K562 (cell line): ENCODE results near the gene ALDH3B2. TPM values are rescaled to one million over a fixed set of nuclear protein-coding genes. Genes with fewer than 3 reads are reported as not detected.
A peak's percentile ranks its signal among the peaks of the same experiment; 100 is the strongest.

Experiments used
- ATAC-seq: fragments of 200-7000 bp; cut with Tn5 transposase; 3 replicates; pipeline ENCODE4 v1.9.1; 2020; ENCODE audit warnings: moderate library complexity
- BruUV-seq: library from RNA; stranded (reverse); fragments of 400-500 nt; replicated peaks from 2 replicates; lab custom pipeline; 2021; lab: Mats Ljungman, UMichigan
- CTCF ChIA-PET: fragments of 300-600 bp; formaldehyde crosslinking; extraction: SDS; loops from one replicate; lab custom pipeline; 2021; ENCODE audit warnings: low intra/inter-chr PET ratio; lab: Yijun Ruan, JAX
- POLR2A ChIA-PET: fragments of 300-600, 350-650 bp; sonication (Branson Sonifier 250); formaldehyde crosslinking; extraction: SDS; loops from one replicate; lab custom pipeline; 2021; ENCODE audit warnings: antibody characterized with exemption, inconsistent platforms; lab: Yijun Ruan, JAX
- DNase-seq, 4 experiments: peaks; one replicate each; pipeline versions ENCODE4 v3.0.0 to v3.0.0-alpha.2; 2011 to 2018; ENCODE audit warnings: low spot score in 3 of 4, mixed read lengths in 3 of 4; ENCODE audit errors: extremely low read depth in 1 of 4
- FAIRE-seq: peaks from 2 replicates; lab custom pipeline; 2011; peaks lifted over from hg19 to GRCh38; lab: Jason Lieb, UNC
- H2AFZ ChIP-seq: 2 replicates; pipeline ENCODE4 v1.6.0; 2011; ENCODE audit warnings: low read depth, low read length, control low read depth, inconsistent platforms
- H3K27ac ChIP-seq: fragments of 200-600 bp; 3 replicates; pipeline ENCODE4 v1.8.0; 2011; ENCODE audit warnings: low read depth, mild to moderate bottlenecking, control low read depth, inconsistent platforms, low read length, moderate library complexity, mixed read lengths; ENCODE audit errors: extremely low read depth
- H3K27me3 ChIP-seq, 2 experiments: fragments of 300-600 bp in 1 of 2; 2 replicates in 1 of 2; 3 replicates in 1 of 2; pipeline versions ENCODE4 v1.6.0 to v1.8.0; 2011; ENCODE audit warnings: inconsistent platforms in 2 of 2, low read length in 2 of 2, mild to moderate bottlenecking in 1 of 2, mixed read lengths in 1 of 2, moderate library complexity in 1 of 2; ENCODE audit not compliant: control insufficient read depth in 2 of 2, insufficient read depth in 2 of 2
- H3K36me3 ChIP-seq: fragments of 300-600 bp; 3 replicates; pipeline ENCODE4 v1.8.0; 2011; ENCODE audit warnings: mild to moderate bottlenecking, low read length, inconsistent platforms; ENCODE audit not compliant: control insufficient read depth, insufficient read depth
- H3K4me1 ChIP-seq, 2 experiments: fragments of 200-600 bp in 1 of 2; replicated peaks in 1 of 2; 2 replicates in 1 of 2; 3 replicates in 1 of 2; pipeline versions ENCODE4 v1.5.1 to v1.8.0; 2011; ENCODE audit warnings: inconsistent platforms in 2 of 2, low read length in 2 of 2, mild to moderate bottlenecking in 1 of 2, mixed read lengths in 1 of 2, moderate library complexity in 1 of 2; ENCODE audit not compliant: control insufficient read depth in 2 of 2, insufficient read depth in 2 of 2
- H3K4me2 ChIP-seq: 2 replicates; pipeline ENCODE4 v1.6.1; 2011; ENCODE audit warnings: low read length, control low read depth, inconsistent platforms, mixed read lengths; ENCODE audit not compliant: insufficient read depth
- H3K4me3 ChIP-seq: fragments of 200-600 bp; sonication (generic), shearing (Covaris generic); 2 replicates; pipeline ENCODE4 v1.5.1; 2016; ENCODE audit warnings: control low read depth, inconsistent platforms
- H3K79me2 ChIP-seq: fragments of 200-600 bp; 3 replicates; pipeline ENCODE4 v1.8.0; 2011; ENCODE audit warnings: low read length, inconsistent platforms; ENCODE audit not compliant: control insufficient read depth, insufficient read depth
- H3K9ac ChIP-seq, 2 experiments: 2 replicates each; pipeline versions ENCODE4 v1.6.0 to v1.6.1; 2011; ENCODE audit warnings: low read depth in 2 of 2, low read length in 2 of 2, control low read depth in 1 of 2, inconsistent platforms in 1 of 2, mild to moderate bottlenecking in 1 of 2, mixed read lengths in 1 of 2; ENCODE audit not compliant: insufficient read depth in 1 of 2
- H3K9me1 ChIP-seq: one replicate; pipeline ENCODE4 v1.6.0; 2011; ENCODE audit warnings: inconsistent platforms, mild to moderate bottlenecking, low read length, moderate library complexity; ENCODE audit not compliant: control insufficient read depth, insufficient read depth
- H3K9me3 ChIP-seq: replicated peaks from 2 replicates; pipeline ENCODE4 v1.5.1; 2011; ENCODE audit warnings: low read depth, low read length, inconsistent platforms; ENCODE audit not compliant: control insufficient read depth, insufficient read depth
- H4K20me1 ChIP-seq: replicated peaks from 2 replicates; pipeline ENCODE4 v1.6.1; 2011; ENCODE audit warnings: low read length, inconsistent platforms, mixed read lengths; ENCODE audit not compliant: control insufficient read depth, insufficient read depth
- ERF ChIP-seq: fragments of 450-650 bp; formaldehyde crosslinking; IDR thresholded peaks from 2 replicates; pipeline ENCODE4 v1.4.0; 2020; ENCODE audit warnings: mild to moderate bottlenecking, mixed read lengths
- FIP1L1 ChIP-seq: fragments of 200-400 bp; formaldehyde crosslinking; IDR thresholded peaks from 2 replicates; pipeline ENCODE4 v1.6.1; 2018; ENCODE audit warnings: mild to moderate bottlenecking, low read depth, low read length; ENCODE audit not compliant: poor library complexity, severe bottlenecking
- FOXJ3 ChIP-seq: sonication (generic); formaldehyde crosslinking; IDR thresholded peaks from 2 replicates; pipeline ENCODE4 v1.4.0; 2020; ENCODE audit warnings: mild to moderate bottlenecking, missing genetic modification reagents
- NCOA6 ChIP-seq: fragments of 450-650 bp; IDR thresholded peaks from 2 replicates; pipeline ENCODE4 v1.6.1; 2017; ENCODE audit warnings: mild to moderate bottlenecking
- PRMT5 ChIP-seq: sonication (generic); formaldehyde crosslinking; IDR thresholded peaks from 2 replicates; pipeline ENCODE4 v1.5.0; 2020; ENCODE audit warnings: missing genetic modification reagents
- ZFPM2 ChIP-seq: fragments of 250-450 bp; sonication (Bioruptor Pico); IDR thresholded peaks from 2 replicates; pipeline ENCODE4 v1.5.1; 2022; ENCODE audit warnings: mild to moderate bottlenecking
- ZNF75A ChIP-seq: fragments of 450-650 bp; formaldehyde crosslinking; IDR thresholded peaks from 2 replicates; pipeline ENCODE4 v1.4.0; 2020; ENCODE audit warnings: mild to moderate bottlenecking
- WGBS: fragments of 100-300 bp; shearing (Covaris generic); methylation state at CpG from one replicate; pipeline ENCODE4 v1.1.6; 2016; ENCODE audit warnings: low coverage, mixed read lengths; ENCODE audit not compliant: insufficient coverage; ENCODE audit errors: missing lambda C conversion rate; 5-methylcytosine and 5-hydroxymethylcytosine counted together
- in situ Hi-C: fragments of 300-500 bp; cut with MboI; formaldehyde crosslinking; loops from 4 replicates; pipeline ENCODE4 v1.15.0; 2018; ENCODE audit warnings: inconsistent platforms, mixed read lengths
- intact Hi-C: fragments of 100-400 bp; cut with micrococcal nuclease; formaldehyde crosslinking; loops from 2 replicates; pipeline ENCODE4 v1.14.2; 2022
- polyA plus RNA-seq, 8 experiments: library from polyadenylated mRNA; depleted of rRNA in 4 of 8; stranded (reverse) in 5 of 8; unstranded in 3 of 8; fragments of >200 nt; fragmentation: Nextera tagmentation in 2 of 8; fragmentation: Illumina TruSeq in 1 of 8; extraction: Ambion mirVana in 2 of 8; extraction: Trizol in 1 of 8; gene quantifications; 2 replicates each; pipeline versions ENCODE4 v1.2.1 to v1.2.3, GENCODE V29; 2011 to 2014; ENCODE audit warnings: inconsistent platforms in 1 of 8, missing spikeins in 1 of 8
- total RNA-seq, 7 experiments: library from RNA; depleted of rRNA in 6 of 7; stranded (reverse); fragments of >200 nt in 6 of 7; fragmentation: Illumina TruSeq in 2 of 7; extraction: Trizol in 2 of 7; gene quantifications; 2 replicates each; pipeline versions ENCODE4 v1.2.1 to v1.2.3, GENCODE V29; 2011 to 2021; ENCODE audit warnings: low replicate concordance in 1 of 7
- TF ChIP-seq, protein P1 (sequence below), 3 experiments: IDR thresholded peaks in 2 of 3; conservative IDR thresholded peaks in 1 of 3; 2 replicates each; pipeline ENCODE4 v1.5.1; 2011 to 2012; ENCODE audit warnings: low read length in 3 of 3, mild to moderate bottlenecking in 3 of 3, control low read depth in 2 of 3, improper control_type of control experiment in 1 of 3, inconsistent platforms in 1 of 3, low read depth in 1 of 3, mixed read lengths in 1 of 3, moderate library complexity in 1 of 3; ENCODE audit not compliant: insufficient read depth in 2 of 3
- TF ChIP-seq, protein P2 (sequence below): sonication (generic); formaldehyde crosslinking; IDR thresholded peaks from 2 replicates; pipeline ENCODE4 v1.8.0; 2022; ENCODE audit warnings: mild to moderate bottlenecking, missing genetic modification reagents
- TF ChIP-seq, protein P3 (sequence below), 3 experiments: fragments of 200-800 bp in 1 of 3; fragments of 250-450 bp in 1 of 3; fragments of 450-650 bp in 1 of 3; sonication (Bioruptor Pico) in 1 of 3; sonication (Bioruptor generic) in 1 of 3; formaldehyde crosslinking in 1 of 3; IDR thresholded peaks; 2 replicates each; pipeline versions ENCODE4 v1.6.1 to v1.8.0; 2016 to 2022; ENCODE audit warnings: mild to moderate bottlenecking in 2 of 3, missing genetic modification characterization in 2 of 3, missing compliant biosample characterization in 1 of 3, moderate library complexity in 1 of 3
- TF ChIP-seq, protein P4 (sequence below): fragments of 250-450 bp; sonication (Bioruptor Pico); IDR thresholded peaks from 2 replicates; pipeline ENCODE4 v1.4.0; 2020; ENCODE audit warnings: mild to moderate bottlenecking, moderate library complexity, borderline replicate concordance
- TF ChIP-seq, protein P5 (sequence below): sonication (generic); formaldehyde crosslinking; IDR thresholded peaks from 2 replicates; pipeline ENCODE4 v1.8.0; 2022; ENCODE audit warnings: missing genetic modification reagents, mild to moderate bottlenecking, borderline replicate concordance

The ALDH3B2 gene
- total and polyA plus RNA-seq, 9 of the 15 experiments (the other 6 are each of a cell fraction or from before 2014, with no cell fraction given) = not detected

DNA sequence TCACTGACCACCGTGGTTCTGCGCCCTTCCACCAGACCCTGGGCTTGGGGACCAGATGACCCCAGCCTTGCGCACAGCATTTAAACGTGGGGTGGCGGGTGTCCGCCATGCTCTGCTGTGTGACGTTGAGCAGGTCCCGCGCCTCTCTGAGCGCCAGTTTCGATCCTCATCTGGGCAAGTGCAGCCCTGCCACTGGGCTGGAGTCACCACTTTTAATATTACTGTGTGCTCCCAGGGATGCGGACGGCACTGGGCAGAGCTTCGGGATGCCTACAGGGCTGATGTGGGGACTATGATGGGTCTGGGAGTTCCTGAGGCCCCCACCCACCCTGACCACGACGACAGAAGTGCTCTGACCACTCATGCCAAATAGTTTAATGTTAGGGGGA, 43.5 kb downstream of the ALDH3B2 start:
- H3K27ac ChIP-seq = peak overlapping the region; percentile 80
- WGBS = 54% methylated on average over 16 of the region's 16 CpGs
- BruUV-seq = no TSS peak
- ChIA-PET POLR2A (interaction anchor here (1.1 to 2.0 kb wide), 4 partner anchors 21 to 54 kb away, joined by 3 to 6 read pairs (median 6); no protein-coding TSS in a partner anchor), CTCF (interaction anchor here (0.6 kb wide), 1 partner anchor 14 kb away, joined by 3 read pairs; no protein-coding TSS in a partner anchor)
- peak overlapping the region; percentile 93 for H3K4me2 ChIP-seq
- no peaks in the 10 kb centered on the region for H4K20me1 ChIP-seq
- no peaks in the 10 kb centered on the region for H3K79me2 ChIP-seq
- no peaks in the 10 kb centered on the region for H3K9me1 ChIP-seq
- ATAC-seq = no peak
- no peak for DNase-seq
- H3K27me3 ChIP-seq = no peaks in the 10 kb centered on the region
- intact Hi-C loops = loop anchor here (5.0 kb wide), 1 partner anchor 66 kb away; no protein-coding TSS in a partner anchor
- no peak for FAIRE-seq
- no peaks in the 10 kb centered on the region for H3K9me3 ChIP-seq
- in situ Hi-C loops = no loop called here
- peak overlapping the region; percentile 98 for H2AFZ ChIP-seq
- H3K4me3 ChIP-seq = peak overlapping the region; percentile 71
- H3K36me3 ChIP-seq = peaks cover 15% of the 10 kb centered on the region; the same call in 1 of the 3 replicates
- H3K9ac ChIP-seq = peak overlapping the region; percentile 63 to 93
- peaks cover 10 to 72% of the 10 kb centered on the region in 2 experiments for H3K4me1 ChIP-seq
- TF ChIP-seq ZFPM2 (CRISPR knock-in tag) (no peak), NCOA6 (no peak), ZNF75A (no peak), ERF (CRISPR knock-in tag) (no peak), PRMT5 (CRISPR knock-in tag) (no peak), FOXJ3 (CRISPR knock-in tag) (no peak), FIP1L1 (no peak)
- TF ChIP-seq, protein P1, sequence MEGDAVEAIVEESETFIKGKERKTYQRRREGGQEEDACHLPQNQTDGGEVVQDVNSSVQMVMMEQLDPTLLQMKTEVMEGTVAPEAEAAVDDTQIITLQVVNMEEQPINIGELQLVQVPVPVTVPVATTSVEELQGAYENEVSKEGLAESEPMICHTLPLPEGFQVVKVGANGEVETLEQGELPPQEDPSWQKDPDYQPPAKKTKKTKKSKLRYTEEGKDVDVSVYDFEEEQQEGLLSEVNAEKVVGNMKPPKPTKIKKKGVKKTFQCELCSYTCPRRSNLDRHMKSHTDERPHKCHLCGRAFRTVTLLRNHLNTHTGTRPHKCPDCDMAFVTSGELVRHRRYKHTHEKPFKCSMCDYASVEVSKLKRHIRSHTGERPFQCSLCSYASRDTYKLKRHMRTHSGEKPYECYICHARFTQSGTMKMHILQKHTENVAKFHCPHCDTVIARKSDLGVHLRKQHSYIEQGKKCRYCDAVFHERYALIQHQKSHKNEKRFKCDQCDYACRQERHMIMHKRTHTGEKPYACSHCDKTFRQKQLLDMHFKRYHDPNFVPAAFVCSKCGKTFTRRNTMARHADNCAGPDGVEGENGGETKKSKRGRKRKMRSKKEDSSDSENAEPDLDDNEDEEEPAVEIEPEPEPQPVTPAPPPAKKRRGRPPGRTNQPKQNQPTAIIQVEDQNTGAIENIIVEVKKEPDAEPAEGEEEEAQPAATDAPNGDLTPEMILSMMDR (IDR thresholded peaks at IDR 0.05 in 2 of 3, conservative IDR thresholded peaks at IDR 0.05 in 1 of 3; ENCODE audit: insufficient read depth in 2 of 3, low read depth in 1 of 3, low read length in 3 of 3) = no peak
- TF ChIP-seq, protein P2, sequence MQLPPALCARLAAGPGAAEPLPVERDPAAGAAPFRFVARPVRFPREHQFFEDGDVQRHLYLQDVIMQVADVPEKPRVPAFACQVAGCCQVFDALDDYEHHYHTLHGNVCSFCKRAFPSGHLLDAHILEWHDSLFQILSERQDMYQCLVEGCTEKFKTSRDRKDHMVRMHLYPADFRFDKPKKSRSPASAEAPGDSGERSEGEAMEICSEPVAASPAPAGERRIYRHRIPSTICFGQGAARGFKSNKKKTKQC (CRISPR knock-in tag) = no peak
- TF ChIP-seq, protein P3, sequence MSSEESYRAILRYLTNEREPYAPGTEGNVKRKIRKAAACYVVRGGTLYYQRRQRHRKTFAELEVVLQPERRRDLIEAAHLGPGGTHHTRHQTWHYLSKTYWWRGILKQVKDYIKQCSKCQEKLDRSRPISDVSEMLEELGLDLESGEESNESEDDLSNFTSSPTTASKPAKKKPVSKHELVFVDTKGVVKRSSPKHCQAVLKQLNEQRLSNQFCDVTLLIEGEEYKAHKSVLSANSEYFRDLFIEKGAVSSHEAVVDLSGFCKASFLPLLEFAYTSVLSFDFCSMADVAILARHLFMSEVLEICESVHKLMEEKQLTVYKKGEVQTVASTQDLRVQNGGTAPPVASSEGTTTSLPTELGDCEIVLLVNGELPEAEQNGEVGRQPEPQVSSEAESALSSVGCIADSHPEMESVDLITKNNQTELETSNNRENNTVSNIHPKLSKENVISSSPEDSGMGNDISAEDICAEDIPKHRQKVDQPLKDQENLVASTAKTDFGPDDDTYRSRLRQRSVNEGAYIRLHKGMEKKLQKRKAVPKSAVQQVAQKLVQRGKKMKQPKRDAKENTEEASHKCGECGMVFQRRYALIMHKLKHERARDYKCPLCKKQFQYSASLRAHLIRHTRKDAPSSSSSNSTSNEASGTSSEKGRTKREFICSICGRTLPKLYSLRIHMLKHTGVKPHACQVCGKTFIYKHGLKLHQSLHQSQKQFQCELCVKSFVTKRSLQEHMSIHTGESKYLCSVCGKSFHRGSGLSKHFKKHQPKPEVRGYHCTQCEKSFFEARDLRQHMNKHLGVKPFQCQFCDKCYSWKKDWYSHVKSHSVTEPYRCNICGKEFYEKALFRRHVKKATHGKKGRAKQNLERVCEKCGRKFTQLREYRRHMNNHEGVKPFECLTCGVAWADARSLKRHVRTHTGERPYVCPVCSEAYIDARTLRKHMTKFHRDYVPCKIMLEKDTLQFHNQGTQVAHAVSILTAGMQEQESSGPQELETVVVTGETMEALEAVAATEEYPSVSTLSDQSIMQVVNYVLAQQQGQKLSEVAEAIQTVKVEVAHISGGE (CRISPR knock-in tag; IDR thresholded peaks at IDR 0.05) = no peak
- TF ChIP-seq, protein P4, sequence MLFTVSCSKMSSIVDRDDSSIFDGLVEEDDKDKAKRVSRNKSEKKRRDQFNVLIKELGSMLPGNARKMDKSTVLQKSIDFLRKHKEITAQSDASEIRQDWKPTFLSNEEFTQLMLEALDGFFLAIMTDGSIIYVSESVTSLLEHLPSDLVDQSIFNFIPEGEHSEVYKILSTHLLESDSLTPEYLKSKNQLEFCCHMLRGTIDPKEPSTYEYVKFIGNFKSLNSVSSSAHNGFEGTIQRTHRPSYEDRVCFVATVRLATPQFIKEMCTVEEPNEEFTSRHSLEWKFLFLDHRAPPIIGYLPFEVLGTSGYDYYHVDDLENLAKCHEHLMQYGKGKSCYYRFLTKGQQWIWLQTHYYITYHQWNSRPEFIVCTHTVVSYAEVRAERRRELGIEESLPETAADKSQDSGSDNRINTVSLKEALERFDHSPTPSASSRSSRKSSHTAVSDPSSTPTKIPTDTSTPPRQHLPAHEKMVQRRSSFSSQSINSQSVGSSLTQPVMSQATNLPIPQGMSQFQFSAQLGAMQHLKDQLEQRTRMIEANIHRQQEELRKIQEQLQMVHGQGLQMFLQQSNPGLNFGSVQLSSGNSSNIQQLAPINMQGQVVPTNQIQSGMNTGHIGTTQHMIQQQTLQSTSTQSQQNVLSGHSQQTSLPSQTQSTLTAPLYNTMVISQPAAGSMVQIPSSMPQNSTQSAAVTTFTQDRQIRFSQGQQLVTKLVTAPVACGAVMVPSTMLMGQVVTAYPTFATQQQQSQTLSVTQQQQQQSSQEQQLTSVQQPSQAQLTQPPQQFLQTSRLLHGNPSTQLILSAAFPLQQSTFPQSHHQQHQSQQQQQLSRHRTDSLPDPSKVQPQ = no peak
- TF ChIP-seq, protein P5, sequence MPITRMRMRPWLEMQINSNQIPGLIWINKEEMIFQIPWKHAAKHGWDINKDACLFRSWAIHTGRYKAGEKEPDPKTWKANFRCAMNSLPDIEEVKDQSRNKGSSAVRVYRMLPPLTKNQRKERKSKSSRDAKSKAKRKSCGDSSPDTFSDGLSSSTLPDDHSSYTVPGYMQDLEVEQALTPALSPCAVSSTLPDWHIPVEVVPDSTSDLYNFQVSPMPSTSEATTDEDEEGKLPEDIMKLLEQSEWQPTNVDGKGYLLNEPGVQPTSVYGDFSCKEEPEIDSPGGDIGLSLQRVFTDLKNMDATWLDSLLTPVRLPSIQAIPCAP (CRISPR knock-in tag) = no peak
